ENCODE measurements around the gene FAAP20.

The FAAP20 gene

GRCh38 chr1:2143814-2144500 lies 50.6 kb downstream of the FAAP20 start:
- Histone ChIP-seq H3K79me1 (ENCODE audit: low read depth, low read length) (peaks cover 2% of the 10 kb centered on the region), H4K8ac (ENCODE audit: low read depth, low read length) (no peak overlapping the region), H3K4me2 (ENCODE audit: insufficient read depth, low read length, poor library complexity, severe bottlenecking) (no peak overlapping the region), H2BK12ac (ENCODE audit: low read length) (peak overlapping the region; percentile 84), H3K4me3 (ENCODE audit: low read length in 2 of 2) (no peak overlapping the region), H2AFZ (ENCODE audit: low read length) (no peak overlapping the region), H3K27me3 (ENCODE audit: control insufficient read depth in 3 of 3, insufficient read depth in 3 of 3, low read depth in 1 of 3, low read length in 3 of 3) (no peaks in the 10 kb centered on the region), H2BK15ac (ENCODE audit: low read length) (no peak overlapping the region), H3K9ac (ENCODE audit: low read depth, low read length, poor library complexity) (no peak overlapping the region), H3K18ac (ENCODE audit: low read length) (peak overlapping the region; percentile 64), H3K23ac (ENCODE audit: low read depth, low read length, poor library complexity) (no peak overlapping the region), H3K36me3 (replicated peaks in 1 of 2; ENCODE audit: control insufficient read depth in 2 of 2, insufficient read depth in 2 of 2, low read length in 2 of 2) (peaks cover 0 to 15% of the 10 kb centered on the region in 2 donors), H4K91ac (ENCODE audit: low read depth, low read length, poor library complexity) (no peak overlapping the region), H3K4ac (ENCODE audit: low read length) (no peak overlapping the region), H3K27ac (replicated peaks; ENCODE audit: low read length) (no peak overlapping the region), H2AK5ac (ENCODE audit: low read depth, low read length) (no peak overlapping the region), H3K14ac (ENCODE audit: low read length) (no peak overlapping the region), H3K9me3 (replicated peaks in 1 of 2; ENCODE audit: control insufficient read depth in 2 of 2, insufficient read depth in 1 of 2, low read depth in 1 of 2, low read length in 2 of 2) (no peaks in the 10 kb centered on the region), H2BK5ac (ENCODE audit: low read length) (peak overlapping the region; percentile 39), H2BK120ac (ENCODE audit: low read depth, low read length) (no peak overlapping the region), H3K4me1 (ENCODE audit: control insufficient read depth in 2 of 2, insufficient read depth in 1 of 2, low read depth in 1 of 2, low read length in 2 of 2) (no peaks in the 10 kb centered on the region)
- WGBS, 2 donors (ENCODE audit: extremely low coverage in 2 of 2, insufficient read length in 2 of 2, insufficient replicate concordance in 1 of 2), result no CpG with 5 or more reads among the region's 30 CpGs
- DNase-seq (ENCODE audit: low spot score), result no peak

- no peak overlapping the region for H2AK5ac ChIP-seq (ENCODE audit: low read depth, low read length)
- H3K36me3 ChIP-seq (replicated peaks in 1 of 2; ENCODE audit: control insufficient read depth in 2 of 2, insufficient read depth in 2 of 2, low read length in 2 of 2), result peaks cover 0 to 2% of the 10 kb centered on the region in 2 donors
- H3K27me3 ChIP-seq (ENCODE audit: control insufficient read depth in 3 of 3, insufficient read depth in 3 of 3, low read depth in 1 of 3, low read length in 3 of 3), result peaks cover 0 to 10% (median 0%) of the 10 kb centered on the region in 3 experiments
- H3K79me1 ChIP-seq (ENCODE audit: low read depth, low read length), result peaks cover 6% of the 10 kb centered on the region
- H2BK5ac ChIP-seq (ENCODE audit: low read length), result no peak overlapping the region
- peaks cover 3% of the 10 kb centered on the region in 2 donors for H3K4me1 ChIP-seq (ENCODE audit: control insufficient read depth in 2 of 2, insufficient read depth in 1 of 2, low read depth in 1 of 2, low read length in 2 of 2)
- no peak overlapping the region for H4K91ac ChIP-seq (ENCODE audit: low read depth, low read length, poor library complexity)
- H2BK12ac ChIP-seq (ENCODE audit: low read length), result no peak overlapping the region
- no peak overlapping the region for H3K4me2 ChIP-seq (ENCODE audit: insufficient read depth, low read length, poor library complexity, severe bottlenecking)
- no peak overlapping the region for H2AFZ ChIP-seq (ENCODE audit: low read length)
- no peaks in the 10 kb centered on the region for H3K9me3 ChIP-seq (replicated peaks in 1 of 2; ENCODE audit: control insufficient read depth in 2 of 2, insufficient read depth in 1 of 2, low read depth in 1 of 2, low read length in 2 of 2)
- no CpG with 5 or more reads among the region's 4 CpGs for WGBS, 2 donors (ENCODE audit: extremely low coverage in 2 of 2, insufficient read length in 2 of 2, insufficient replicate concordance in 1 of 2)
- no peak overlapping the region for H3K18ac ChIP-seq (ENCODE audit: low read length)
- H3K4ac ChIP-seq (ENCODE audit: low read length), result no peak overlapping the region
- no peak for DNase-seq (ENCODE audit: low spot score)
- H3K9ac ChIP-seq (ENCODE audit: low read depth, low read length, poor library complexity), result no peak overlapping the region
- H3K27ac ChIP-seq (replicated peaks; ENCODE audit: low read length), result no peak overlapping the region
- H3K23ac ChIP-seq (ENCODE audit: low read depth, low read length, poor library complexity), result no peak overlapping the region
- no peak overlapping the region for H3K4me3 ChIP-seq (ENCODE audit: low read length in 2 of 2)
- no peak overlapping the region for H3K14ac ChIP-seq (ENCODE audit: low read length)
- H4K8ac ChIP-seq (ENCODE audit: low read depth, low read length), result no peak overlapping the region
- H2BK120ac ChIP-seq (ENCODE audit: low read depth, low read length), result no peak overlapping the region
- no peak overlapping the region for H2BK15ac ChIP-seq (ENCODE audit: low read length)
Measured at GRCh38 chr1:2141025-2141424, 53.5 kb downstream of the FAAP20 start.
